Thoracic aorta (tissue), 2 donors: ENCODE results near the gene SPEF1. TPM values are rescaled to one million over a fixed set of nuclear protein-coding genes. Genes with fewer than 3 reads are reported as not detected.

Experiments
- ATAC-seq: fragments of 150-250 bp; one replicate; pipeline ENCODE4 v1.8.0; 2017; ENCODE audit warnings: low read depth; ENCODE audit not compliant: insufficient number of reproducible peaks, low FRiP score
- DNase-seq: peaks from one replicate; pipeline ENCODE4 v3.0.0-alpha.2; 2020; ENCODE audit warnings: low spot score
- H3K27ac ChIP-seq, 2 donors: fragments of 200-600 bp; sonication (generic); 1 replicate in 1 of 2; 2 replicates in 1 of 2; pipeline ENCODE4 v1.5.1; 2016; ENCODE audit warnings: mild to moderate bottlenecking in 2 of 2, moderate library complexity in 2 of 2
- H3K27me3 ChIP-seq: fragments of 200-600 bp; sonication (generic); replicated peaks from 2 replicates; pipeline ENCODE4 v1.6.0; 2016; ENCODE audit warnings: mild to moderate bottlenecking; ENCODE audit not compliant: insufficient read depth
- H3K36me3 ChIP-seq: fragments of 200-600 bp; sonication (generic); one replicate; pipeline ENCODE4 v1.5.1; 2016
- H3K4me1 ChIP-seq, 2 donors: fragments of 200-600 bp; sonication (generic); 1 replicate in 1 of 2; 2 replicates in 1 of 2; pipeline versions ENCODE4 v1.5.1 to v1.6.0; 2016; ENCODE audit warnings: low read depth in 2 of 2, mild to moderate bottlenecking in 1 of 2; ENCODE audit not compliant: control insufficient read depth in 1 of 2
- H3K4me3 ChIP-seq: fragments of 200-600 bp; sonication (generic); 2 replicates; pipeline ENCODE4 v1.5.1; 2016; ENCODE audit warnings: mild to moderate bottlenecking
- H3K9me3 ChIP-seq: fragments of 200-600 bp; sonication (generic); 2 replicates; pipeline ENCODE4 v1.5.1; 2016
- total RNA-seq, 2 donors: library from RNA; depleted of rRNA; stranded (reverse); fragments of >200 nt; gene quantifications; one replicate each; pipeline versions ENCODE4 v1.1.0 to v1.2.3, GENCODE V29; 2016
- TF ChIP-seq, protein P1 (sequence below): fragments of 200-600 bp; sonication (generic); IDR thresholded peaks from one replicate; pipeline ENCODE4 v1.5.1; 2019; ENCODE audit warnings: antibody characterized with exemption

Gene SPEF1
- total RNA-seq, 2 donors from 2014 or later, result 0.27 TPM; not detected in 1

DNA sequence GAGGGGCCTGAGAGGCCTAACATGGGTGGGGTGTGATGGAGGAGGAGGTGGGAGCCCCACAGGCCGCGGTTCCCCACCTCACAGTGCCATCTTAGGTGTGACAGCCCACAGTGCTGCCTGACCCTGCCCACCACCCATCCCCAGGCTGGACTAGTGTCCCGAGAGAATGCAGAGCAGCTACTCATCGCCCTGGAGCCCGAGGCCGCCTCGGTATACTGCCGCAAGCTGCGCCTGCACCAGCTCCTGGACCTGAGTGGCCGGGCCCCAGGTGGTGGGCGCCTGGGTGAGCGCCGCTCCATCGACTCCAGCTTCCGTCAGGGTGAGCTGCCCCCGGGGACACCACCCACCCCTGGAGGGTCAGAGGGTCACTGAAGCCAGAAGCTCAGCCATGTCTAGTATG is 33.2 kb downstream of the SPEF1 start:
- H3K4me1 ChIP-seq, result peaks cover 0 to 23% of the 10 kb centered on the region in 2 donors
- no peak for DNase-seq
- H3K4me3 ChIP-seq, result no peak overlapping the region
- TF ChIP-seq, protein P1, sequence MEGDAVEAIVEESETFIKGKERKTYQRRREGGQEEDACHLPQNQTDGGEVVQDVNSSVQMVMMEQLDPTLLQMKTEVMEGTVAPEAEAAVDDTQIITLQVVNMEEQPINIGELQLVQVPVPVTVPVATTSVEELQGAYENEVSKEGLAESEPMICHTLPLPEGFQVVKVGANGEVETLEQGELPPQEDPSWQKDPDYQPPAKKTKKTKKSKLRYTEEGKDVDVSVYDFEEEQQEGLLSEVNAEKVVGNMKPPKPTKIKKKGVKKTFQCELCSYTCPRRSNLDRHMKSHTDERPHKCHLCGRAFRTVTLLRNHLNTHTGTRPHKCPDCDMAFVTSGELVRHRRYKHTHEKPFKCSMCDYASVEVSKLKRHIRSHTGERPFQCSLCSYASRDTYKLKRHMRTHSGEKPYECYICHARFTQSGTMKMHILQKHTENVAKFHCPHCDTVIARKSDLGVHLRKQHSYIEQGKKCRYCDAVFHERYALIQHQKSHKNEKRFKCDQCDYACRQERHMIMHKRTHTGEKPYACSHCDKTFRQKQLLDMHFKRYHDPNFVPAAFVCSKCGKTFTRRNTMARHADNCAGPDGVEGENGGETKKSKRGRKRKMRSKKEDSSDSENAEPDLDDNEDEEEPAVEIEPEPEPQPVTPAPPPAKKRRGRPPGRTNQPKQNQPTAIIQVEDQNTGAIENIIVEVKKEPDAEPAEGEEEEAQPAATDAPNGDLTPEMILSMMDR, result no peak
- no peaks in the 10 kb centered on the region for H3K9me3 ChIP-seq
- H3K36me3 ChIP-seq, result no peaks in the 10 kb centered on the region
- ATAC-seq, result no peak
- no peaks in the 10 kb centered on the region for H3K27me3 ChIP-seq
- H3K27ac ChIP-seq, result no peak overlapping the region

DNA sequence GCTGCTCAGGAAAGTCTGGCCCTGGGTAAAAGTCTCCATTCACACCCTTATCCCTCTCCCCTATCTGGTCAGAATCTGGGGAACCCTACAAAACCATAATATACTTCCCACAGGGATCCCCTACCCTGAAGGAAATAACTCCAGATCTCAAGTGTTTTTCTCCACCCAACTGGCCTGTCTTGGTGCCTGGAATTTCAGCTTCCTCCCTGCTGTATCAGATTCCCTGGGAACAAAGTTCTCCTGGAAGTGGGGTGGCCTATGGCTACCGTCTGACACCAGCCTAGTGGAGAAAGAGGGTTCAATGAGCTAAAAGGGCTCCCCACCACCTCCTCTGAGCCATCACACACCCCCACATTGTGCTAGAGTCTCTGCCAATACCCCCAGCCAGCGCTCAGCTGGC is 33.8 kb downstream of the SPEF1 start:
- Histone ChIP-seq H3K9me3 (no peaks in the 10 kb centered on the region), H3K27me3 (no peaks in the 10 kb centered on the region), H3K36me3 (no peaks in the 10 kb centered on the region), H3K27ac (no peak overlapping the region), H3K4me3 (no peak overlapping the region), H3K4me1 (peaks cover 0 to 22% of the 10 kb centered on the region in 2 donors)
- DNase-seq, result no peak
- ATAC-seq, result no peak
- TF ChIP-seq, protein P1, result no peak

DNA sequence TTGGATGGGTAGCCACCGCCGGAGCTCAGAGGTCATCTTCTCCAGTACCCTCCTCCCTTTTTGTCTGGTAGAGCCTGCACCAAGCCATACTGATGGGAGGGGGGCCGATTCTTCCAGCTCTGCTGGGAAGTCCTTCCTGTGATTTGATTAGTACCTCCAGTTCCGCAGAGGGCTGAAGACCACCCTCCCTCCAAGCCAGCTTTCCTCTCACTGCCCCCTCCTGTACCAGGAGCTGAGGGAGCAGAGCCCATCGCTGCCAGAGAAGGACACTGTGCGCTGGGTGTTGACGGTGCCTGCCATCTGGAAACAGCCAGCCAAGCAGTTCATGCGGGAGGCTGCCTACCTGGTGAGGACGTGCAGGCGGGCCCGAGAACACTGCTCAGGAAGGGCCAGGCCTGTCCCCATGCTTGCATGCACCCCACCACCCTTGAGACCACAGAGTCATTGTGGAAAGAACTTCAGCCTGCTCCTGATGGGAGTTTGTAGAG is 35.5 kb downstream of the SPEF1 start:
- no peaks in the 10 kb centered on the region for H3K9me3 ChIP-seq
- no peaks in the 10 kb centered on the region for H3K27me3 ChIP-seq
- H3K4me1 ChIP-seq, result peaks cover 0 to 10% of the 10 kb centered on the region in 2 donors
- DNase-seq (no peak), ATAC-seq (no peak)
- no peaks in the 10 kb centered on the region for H3K36me3 ChIP-seq
- TF ChIP-seq, protein P1, result no peak
- no peak overlapping the region for H3K4me3 ChIP-seq
- H3K27ac ChIP-seq, result no peak overlapping the region

DNA sequence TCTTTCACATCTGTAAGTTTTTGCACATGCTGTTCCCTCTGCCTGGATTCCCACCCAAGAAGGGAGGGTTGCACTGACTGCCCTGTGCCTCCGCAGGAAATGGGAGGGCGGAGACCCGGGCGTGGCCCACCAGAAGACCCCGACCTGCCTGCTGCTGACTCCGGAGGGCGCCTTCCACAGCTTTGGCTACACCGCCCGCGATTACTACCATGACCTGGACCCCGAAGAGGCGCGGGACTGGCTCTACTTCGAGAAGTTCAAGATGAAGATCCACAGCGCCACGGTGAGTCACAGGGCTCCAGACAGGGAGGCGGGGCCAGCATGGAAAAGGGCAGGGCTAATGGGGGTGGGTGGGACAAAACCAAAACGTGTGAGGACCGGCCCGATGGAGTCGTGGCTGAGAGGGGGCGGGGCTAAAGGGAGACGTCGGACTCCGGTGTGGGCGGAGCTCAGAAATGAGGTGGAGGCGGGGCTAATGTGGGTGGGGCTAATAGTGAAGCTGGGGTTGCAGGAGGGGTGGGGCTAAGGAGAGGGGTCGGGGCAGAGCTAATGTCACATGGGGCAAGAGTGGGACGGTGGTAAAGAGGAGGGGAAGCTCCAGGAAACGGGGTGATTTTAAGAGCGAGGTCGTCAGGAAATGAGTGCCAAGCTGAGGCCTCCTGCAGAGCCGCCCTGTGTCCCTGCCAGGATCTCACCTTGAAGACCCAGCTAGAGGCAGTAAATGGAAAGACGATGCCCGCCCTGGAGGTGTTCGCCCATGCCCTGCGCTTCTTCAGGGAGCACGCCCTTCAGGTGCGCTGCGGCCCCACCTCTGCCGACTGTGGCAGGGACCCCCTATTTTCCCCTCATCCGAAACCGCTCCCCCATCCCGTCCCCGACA is 36.2 kb downstream of the SPEF1 start:
- DNase-seq, result no peak
- no peak overlapping the region for H3K27ac ChIP-seq
- TF ChIP-seq, protein P1, result no peak
- no peaks in the 10 kb centered on the region for H3K36me3 ChIP-seq
- H3K27me3 ChIP-seq, result no peaks in the 10 kb centered on the region
- H3K4me1 ChIP-seq, result peaks cover 0 to 7% of the 10 kb centered on the region in 2 donors
- no peak for ATAC-seq
- peak overlapping the region; percentile 49 for H3K4me3 ChIP-seq
- H3K9me3 ChIP-seq, result no peaks in the 10 kb centered on the region

DNA sequence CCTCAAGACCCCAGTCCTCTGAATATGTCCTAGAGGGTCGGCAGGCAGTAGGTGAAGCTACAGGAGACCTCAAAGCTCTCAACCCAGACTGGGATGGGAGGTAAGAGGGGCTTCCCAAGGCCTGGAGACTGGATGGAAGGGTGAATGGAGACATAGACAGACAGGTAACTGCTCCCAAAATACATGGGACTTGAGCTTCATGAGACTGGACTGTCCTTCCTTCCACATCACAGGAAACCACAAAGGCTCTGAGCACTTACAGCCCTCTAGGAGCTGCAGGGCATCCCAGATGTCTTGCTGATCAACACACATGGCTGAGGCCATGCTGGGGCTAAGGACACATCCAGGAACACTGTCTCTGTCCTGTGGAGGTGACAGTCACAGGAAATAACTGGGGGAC is 37.2 kb downstream of the SPEF1 start:
- Histone ChIP-seq H3K4me1 (no peaks in the 10 kb centered on the region), H3K9me3 (no peaks in the 10 kb centered on the region), H3K36me3 (no peaks in the 10 kb centered on the region), H3K4me3 (no peak overlapping the region), H3K27me3 (no peaks in the 10 kb centered on the region), H3K27ac (no peak overlapping the region)
- TF ChIP-seq, protein P1, result no peak
- no peak for DNase-seq
- ATAC-seq, result no peak
